ENCODE results near the gene PEMT. TPM values are rescaled to one million over a fixed set of nuclear protein-coding genes. Genes with fewer than 3 reads are reported as not detected.

Gene PEMT
- total and polyA plus RNA-seq, 2 of the 8 experiments (the other 6 are each of a cell fraction or from before 2014, with no cell fraction given), result 42.0 to 118 TPM

- no peaks in the 10 kb centered on the region for H3K9me3 ChIP-seq (ENCODE audit: insufficient read depth in 2 of 2, low read depth in 1 of 2, low read length in 1 of 2)
- no peak overlapping the region for H2BK20ac ChIP-seq (ENCODE audit: low read length)
- H4K20me1 ChIP-seq (replicated peaks in 1 of 2; ENCODE audit: control insufficient read depth in 1 of 2, insufficient read depth in 2 of 2, low read length in 2 of 2), result peaks cover 0 to 2% of the 10 kb centered on the region in 2 experiments
- FAIRE-seq, result no peak
- no peak overlapping the region for H2BK5ac ChIP-seq (ENCODE audit: low read depth, low read length)
- H4K8ac ChIP-seq (ENCODE audit: extremely low read depth, insufficient read depth, low read length), result no peak overlapping the region
- H3K23ac ChIP-seq (ENCODE audit: insufficient read length), result no peak overlapping the region
- no peak overlapping the region for H2BK12ac ChIP-seq (ENCODE audit: low read depth, low read length)
- no peak overlapping the region for H2AK5ac ChIP-seq (ENCODE audit: low read depth, low read length)
- H2BK15ac ChIP-seq (ENCODE audit: low read length), result no peak overlapping the region
- H3K79me2 ChIP-seq (ENCODE audit: control insufficient read depth in 1 of 2, insufficient read depth in 2 of 2, low read length in 2 of 2), result no peaks in the 10 kb centered on the region
- no peak overlapping the region for H3K4me2 ChIP-seq (ENCODE audit: insufficient read depth in 1 of 2, low read depth in 2 of 2, low read length in 2 of 2)
- ChIA-PET POLR2A (ENCODE audit: partially characterized antibody) (no interaction called here), CTCF (ENCODE audit: partially characterized antibody) (interaction anchor here (0.8 to 6.4 kb wide), 11 partner anchors 11 to 180 kb away, joined by 3 to 47 read pairs (median 5); no protein-coding TSS in a partner anchor)
- no peak overlapping the region for H2BK120ac ChIP-seq (replicated peaks; ENCODE audit: low read depth, low read length)
- DNase-seq (ENCODE audit: low read depth in 1 of 2, low spot score in 2 of 2), result no peak
- H3K23me2 ChIP-seq (ENCODE audit: low read depth, low read length), result peaks cover 20% of the 10 kb centered on the region; the same call in 1 of the 2 replicates
- WGBS, 2 experiments (ENCODE audit: extremely low coverage in 1 of 2, insufficient coverage in 1 of 2, insufficient read length in 1 of 2, insufficient replicate concordance in 2 of 2, low coverage in 1 of 2, low lambda C conversion rate in 2 of 2, missing lambda C conversion rate in 1 of 2), result 86% methylated on average over 17 of the region's 17 CpGs; no CpG with 5 or more reads in 1 of the 2 experiments
- no peaks in the 10 kb centered on the region for H3K36me3 ChIP-seq (ENCODE audit: control insufficient read depth in 2 of 4, insufficient read depth in 4 of 4, low read length in 3 of 4)
- H3K4ac ChIP-seq (replicated peaks; ENCODE audit: insufficient read length, low read depth, low read length), result no peak overlapping the region
- H3K27me3 ChIP-seq (replicated peaks in 1 of 4; ENCODE audit: control insufficient read depth in 3 of 4, extremely low read depth in 1 of 4, insufficient read depth in 3 of 4, low read length in 3 of 4), result peaks cover 13 to 16% (median 16%) of the 10 kb centered on the region in 4 experiments; a peak in 6 of 7 replicates
- no peaks in the 10 kb centered on the region for H3K79me1 ChIP-seq (ENCODE audit: low read depth, low read length)
- H4K5ac ChIP-seq (ENCODE audit: insufficient read length, low read depth, low read length), result no peak overlapping the region
- H3K9ac ChIP-seq (replicated peaks in 1 of 4; ENCODE audit: extremely low read depth in 1 of 4, low read depth in 3 of 4, low read length in 3 of 4), result no peak overlapping the region
- peaks cover 0 to 17% (median 14%) of the 10 kb centered on the region in 4 experiments; a peak in 6 of 7 replicates for H3K4me1 ChIP-seq (replicated peaks in 1 of 4; ENCODE audit: control insufficient read depth in 3 of 4, insufficient read depth in 4 of 4, low read length in 3 of 4)
- H3K56ac ChIP-seq (replicated peaks; ENCODE audit: insufficient read length, low read depth, low read length), result no peak overlapping the region
- H3K18ac ChIP-seq (ENCODE audit: extremely low read depth, low read length), result no peak overlapping the region
- H4K91ac ChIP-seq (replicated peaks; ENCODE audit: insufficient read length, low read length), result no peak overlapping the region
- no peak overlapping the region for H2AFZ ChIP-seq (ENCODE audit: low read length)
- H3K27ac ChIP-seq (ENCODE audit: low read depth, low read length), result no peak overlapping the region
- no peak overlapping the region for H3K4me3 ChIP-seq (ENCODE audit: extremely low read depth in 1 of 4, insufficient read depth in 2 of 4, low read depth in 3 of 4, low read length in 4 of 4)
- no peak overlapping the region for H3K14ac ChIP-seq (ENCODE audit: insufficient read length)
- TF ChIP-seq E2F6 (IDR thresholded peaks at IDR 0.05), result no peak
- no peak for TF ChIP-seq RNF2 (IDR thresholded peaks at IDR 0.05; ENCODE audit: borderline replicate concordance, low read depth, low read length, missing control alignments, poor library complexity, severe bottlenecking)
- no peak for TF ChIP-seq CHD2 (IDR thresholded peaks at IDR 0.05; ENCODE audit: low read length)
- TF ChIP-seq KDM1A (IDR thresholded peaks at IDR 0.05; ENCODE audit: borderline replicate concordance, low read length), result no peak
- no peak for TF ChIP-seq JUND (IDR thresholded peaks at IDR 0.05; ENCODE audit: low read length)
- no peak for TF ChIP-seq FOSL1 (IDR thresholded peaks at IDR 0.05; ENCODE audit: insufficient read depth, low read depth, low read length)
- no peak for TF ChIP-seq KDM4A (IDR thresholded peaks at IDR 0.05; ENCODE audit: low read depth, low read length, severe bottlenecking)
- TF ChIP-seq USF2 (IDR thresholded peaks at IDR 0.05; ENCODE audit: low read length), result no peak
- TF ChIP-seq CREB1 (IDR thresholded peaks at IDR 0.05), result no peak
- no peak for TF ChIP-seq HDAC2 (IDR thresholded peaks at IDR 0.05; ENCODE audit: borderline replicate concordance in 1 of 2, low read depth in 2 of 2, low read length in 2 of 2)
These were observed 91.9 kb downstream of the PEMT start for GRCh38 chr17:17499402-17500145.

Measured in H1 (cell line).